GM23338 (cell line): ENCODE measurements around the gene SCN7A. TPM values are rescaled to one million over a fixed set of nuclear protein-coding genes. Genes with fewer than 3 reads are reported as not detected.

Experiments
- ATAC-seq: fragments of 200-7000 bp; cut with Tn5 transposase; 3 replicates; pipeline ENCODE4 v1.9.1; 2020
- DNase-seq: peaks from one replicate; pipeline ENCODE4 v3.0.0-alpha.2; 2015; ENCODE audit warnings: low spot score
- H2AFZ ChIP-seq: fragments of 200-600 bp; sonication (generic); 2 replicates; pipeline ENCODE4 v1.8.0; 2016; ENCODE audit warnings: antibody characterized with exemption, mild to moderate bottlenecking, moderate library complexity
- H3F3A ChIP-seq: fragments of 200-600 bp; sonication (generic); replicated peaks from 2 replicates; pipeline ENCODE4 v1.8.0; 2017; ENCODE audit warnings: antibody characterized with exemption, mixed run types, low read depth
- H3K27ac ChIP-seq: fragments of 200-600 bp; sonication (generic); 2 replicates; pipeline ENCODE4 v1.6.1; 2016; ENCODE audit warnings: low read depth
- H3K27me3 ChIP-seq: fragments of 200-600 bp; sonication (generic); 2 replicates; pipeline ENCODE4 v1.8.0; 2016; ENCODE audit warnings: mild to moderate bottlenecking, mixed run types, moderate library complexity; ENCODE audit not compliant: insufficient read depth
- H3K36me3 ChIP-seq: fragments of 200-600 bp; sonication (generic); 2 replicates; pipeline ENCODE4 v1.8.0; 2016; ENCODE audit warnings: mild to moderate bottlenecking; ENCODE audit not compliant: insufficient read depth
- H3K4me1 ChIP-seq: fragments of 200-600 bp; sonication (generic); 2 replicates; pipeline ENCODE4 v1.8.0; 2016; ENCODE audit warnings: mild to moderate bottlenecking, moderate library complexity; ENCODE audit not compliant: insufficient read depth
- H3K4me2 ChIP-seq: fragments of 200-600 bp; sonication (generic); 2 replicates; pipeline ENCODE4 v1.7.1; 2017; ENCODE audit warnings: mixed run types
- H3K4me3 ChIP-seq: fragments of 200-600 bp; sonication (generic); 2 replicates; pipeline ENCODE4 v1.6.1; 2016; ENCODE audit warnings: mixed run types
- H3K79me2 ChIP-seq: fragments of 200-600 bp; sonication (generic); replicated peaks from 2 replicates; pipeline ENCODE4 v1.8.0; 2017; ENCODE audit warnings: mild to moderate bottlenecking; ENCODE audit not compliant: insufficient read depth
- H3K9me2 ChIP-seq: fragments of 200-600 bp; sonication (generic); 2 replicates; pipeline ENCODE4 v1.8.0; 2017; ENCODE audit not compliant: insufficient read depth
- H4K20me1 ChIP-seq: fragments of 200-600 bp; sonication (generic); replicated peaks from 2 replicates; pipeline ENCODE4 v1.8.0; 2017; ENCODE audit warnings: mild to moderate bottlenecking; ENCODE audit not compliant: insufficient read depth
- H3K27ac Mint-ChIP-seq: 2 replicates; pipeline ENCODE4 v1.8.0; 2020; ENCODE audit warnings: inconsistent platforms, mild to moderate bottlenecking, moderate library complexity, mixed read lengths
- H3K27me3 Mint-ChIP-seq: 3 replicates; pipeline ENCODE4 v1.8.0; 2022; ENCODE audit warnings: low read depth, mild to moderate bottlenecking, moderate library complexity, mixed read lengths, inconsistent platforms; ENCODE audit not compliant: insufficient read depth, poor library complexity
- H3K36me3 Mint-ChIP-seq: 3 replicates; pipeline ENCODE4 v1.8.0; 2021; ENCODE audit warnings: low read depth, mild to moderate bottlenecking, inconsistent platforms, moderate library complexity, mixed read lengths
- H3K4me1 Mint-ChIP-seq: 3 replicates; pipeline ENCODE4 v1.8.0; 2020; ENCODE audit warnings: mild to moderate bottlenecking, inconsistent platforms, mixed read lengths
- H3K4me3 Mint-ChIP-seq: 3 replicates; pipeline ENCODE4 v1.8.0; 2021; ENCODE audit warnings: moderate library complexity, mild to moderate bottlenecking, inconsistent platforms, mixed read lengths
- H3K9me3 Mint-ChIP-seq: 3 replicates; pipeline ENCODE4 v1.8.0; 2020; ENCODE audit warnings: moderate library complexity, mild to moderate bottlenecking, inconsistent platforms, mixed read lengths
- CREB1 ChIP-seq: fragments of 250-450 bp; sonication (Bioruptor Pico); IDR thresholded peaks from 2 replicates; pipeline ENCODE4 v1.5.0; 2020; ENCODE audit warnings: low read depth, mild to moderate bottlenecking, moderate library complexity
- ETS1 ChIP-seq: IDR thresholded peaks from 2 replicates; pipeline ENCODE4 v1.6.1; 2016; ENCODE audit warnings: antibody characterized with exemption
- EZH2 ChIP-seq: fragments of 200-600 bp; sonication (generic); IDR thresholded peaks from one replicate; pipeline ENCODE4 v1.8.0; 2017; ENCODE audit warnings: antibody characterized with exemption, mild to moderate bottlenecking, low read depth; ENCODE audit not compliant: unreplicated experiment
- EZH2phosphoT487 ChIP-seq: fragments of 200-600 bp; sonication (generic); IDR thresholded peaks from one replicate; pipeline ENCODE4 v1.8.1; 2018; ENCODE audit warnings: antibody characterized with exemption; ENCODE audit not compliant: unreplicated experiment
- JUNB ChIP-seq: IDR thresholded peaks from one replicate; pipeline ENCODE4 v1.6.1; 2016; ENCODE audit warnings: antibody characterized with exemption; ENCODE audit not compliant: unreplicated experiment
- NANOG ChIP-seq: IDR thresholded peaks from 2 replicates; pipeline ENCODE4 v1.6.1; 2016; ENCODE audit warnings: antibody characterized with exemption, borderline replicate concordance
- POLR2AphosphoS5 ChIP-seq: IDR thresholded peaks from 2 replicates; pipeline ENCODE4 v1.6.1; 2016; ENCODE audit warnings: antibody characterized with exemption, low read depth
- STAT1 ChIP-seq: IDR thresholded peaks from one replicate; pipeline ENCODE4 v1.6.1; 2016; ENCODE audit warnings: antibody characterized with exemption; ENCODE audit not compliant: unreplicated experiment
- ZNF114 ChIP-seq: fragments of 250-450 bp; sonication (Bioruptor Pico); IDR thresholded peaks from 2 replicates; pipeline ENCODE4 v1.5.0; 2020; ENCODE audit warnings: mild to moderate bottlenecking, moderate library complexity
- ZNF331 ChIP-seq: fragments of 250-450 bp; sonication (Bioruptor Pico); IDR thresholded peaks from 2 replicates; pipeline ENCODE4 v1.5.0; 2020; ENCODE audit warnings: low read depth, mild to moderate bottlenecking, moderate library complexity
- polyA plus RNA-seq: library from polyadenylated mRNA; unstranded; fragments of >200 nt; fragmentation: Nextera tagmentation; extraction: Ambion mirVana; gene quantifications from 2 replicates; pipeline ENCODE4 v1.2.1, GENCODE V29; 2016
- total RNA-seq: library from RNA; depleted of rRNA; stranded (reverse); fragments of >200 nt; shearing (Covaris generic); gene quantifications from 2 replicates; pipeline ENCODE4 v1.2.3, GENCODE V29; 2014
- TF ChIP-seq, protein P1 (sequence below): IDR thresholded peaks from one replicate; pipeline ENCODE4 v1.6.1; 2018; ENCODE audit warnings: antibody characterized with exemption; ENCODE audit not compliant: unreplicated experiment

The SCN7A gene
- total and polyA plus RNA-seq, 2 experiments from 2014 or later, result 0.10 to 0.42 TPM

DNA sequence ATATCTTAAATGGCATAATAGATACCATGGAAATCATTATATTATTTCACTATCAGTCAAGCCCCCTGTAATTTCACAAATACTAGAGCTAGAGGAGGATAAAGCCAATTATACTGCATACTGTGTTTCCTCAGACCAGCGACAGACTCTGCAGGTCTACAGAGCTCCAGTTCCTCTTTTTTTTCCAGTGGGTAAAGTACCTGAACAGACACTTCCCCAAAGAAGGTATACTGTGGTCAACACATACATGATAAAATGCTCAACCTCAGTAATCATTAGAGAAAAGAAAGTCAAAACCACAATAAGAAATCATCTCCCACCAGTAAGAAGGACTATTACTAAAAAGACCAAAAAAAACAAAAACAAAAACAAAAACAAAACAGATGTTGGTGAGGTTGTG is 44.6 kb downstream of the SCN7A start (continued):
- TF ChIP-seq, protein P1, sequence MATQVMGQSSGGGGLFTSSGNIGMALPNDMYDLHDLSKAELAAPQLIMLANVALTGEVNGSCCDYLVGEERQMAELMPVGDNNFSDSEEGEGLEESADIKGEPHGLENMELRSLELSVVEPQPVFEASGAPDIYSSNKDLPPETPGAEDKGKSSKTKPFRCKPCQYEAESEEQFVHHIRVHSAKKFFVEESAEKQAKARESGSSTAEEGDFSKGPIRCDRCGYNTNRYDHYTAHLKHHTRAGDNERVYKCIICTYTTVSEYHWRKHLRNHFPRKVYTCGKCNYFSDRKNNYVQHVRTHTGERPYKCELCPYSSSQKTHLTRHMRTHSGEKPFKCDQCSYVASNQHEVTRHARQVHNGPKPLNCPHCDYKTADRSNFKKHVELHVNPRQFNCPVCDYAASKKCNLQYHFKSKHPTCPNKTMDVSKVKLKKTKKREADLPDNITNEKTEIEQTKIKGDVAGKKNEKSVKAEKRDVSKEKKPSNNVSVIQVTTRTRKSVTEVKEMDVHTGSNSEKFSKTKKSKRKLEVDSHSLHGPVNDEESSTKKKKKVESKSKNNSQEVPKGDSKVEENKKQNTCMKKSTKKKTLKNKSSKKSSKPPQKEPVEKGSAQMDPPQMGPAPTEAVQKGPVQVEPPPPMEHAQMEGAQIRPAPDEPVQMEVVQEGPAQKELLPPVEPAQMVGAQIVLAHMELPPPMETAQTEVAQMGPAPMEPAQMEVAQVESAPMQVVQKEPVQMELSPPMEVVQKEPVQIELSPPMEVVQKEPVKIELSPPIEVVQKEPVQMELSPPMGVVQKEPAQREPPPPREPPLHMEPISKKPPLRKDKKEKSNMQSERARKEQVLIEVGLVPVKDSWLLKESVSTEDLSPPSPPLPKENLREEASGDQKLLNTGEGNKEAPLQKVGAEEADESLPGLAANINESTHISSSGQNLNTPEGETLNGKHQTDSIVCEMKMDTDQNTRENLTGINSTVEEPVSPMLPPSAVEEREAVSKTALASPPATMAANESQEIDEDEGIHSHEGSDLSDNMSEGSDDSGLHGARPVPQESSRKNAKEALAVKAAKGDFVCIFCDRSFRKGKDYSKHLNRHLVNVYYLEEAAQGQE, result no peak
- TF ChIP-seq POLR2AphosphoS5, result no peak
- TF ChIP-seq ETS1, result no peak
- no peak for TF ChIP-seq NANOG
- TF ChIP-seq EZH2phosphoT487, result no peak
- no peak for TF ChIP-seq CREB1 (CRISPR knock-in tag)

DNA sequence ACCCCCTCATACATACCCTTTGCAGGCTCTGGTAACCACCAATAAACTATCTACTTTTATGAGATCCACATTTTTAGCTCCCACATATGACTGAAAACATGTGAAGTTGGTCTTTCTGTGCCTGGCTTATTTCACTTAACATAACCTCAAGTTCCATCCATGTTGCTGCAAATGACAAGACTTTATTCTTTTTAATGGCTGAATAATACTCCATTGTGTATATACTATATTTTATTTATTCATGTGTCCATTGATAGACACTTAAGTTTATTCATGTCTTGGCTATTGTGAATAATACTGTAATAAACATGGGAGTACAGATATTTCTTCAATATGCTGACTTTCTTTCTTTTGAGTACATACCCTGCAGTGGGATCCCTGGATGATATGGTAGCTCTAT is 45.9 kb downstream of the SCN7A start:
- ATAC-seq (no peak), DNase-seq (no peak)
- Mint-ChIP-seq H3K9me3 (no peaks in the 10 kb centered on the region; the same call in 2 of the 3 replicates), H3K36me3 (no peaks in the 10 kb centered on the region), H3K27me3 (peaks cover 3% of the 10 kb centered on the region), H3K27ac (no peak overlapping the region), H3K4me3 (no peak overlapping the region), H3K4me1 (no peaks in the 10 kb centered on the region)
- Histone ChIP-seq H4K20me1 (no peaks in the 10 kb centered on the region), H3K79me2 (no peaks in the 10 kb centered on the region), H3K4me3 (no peak overlapping the region), H3K27ac (no peak overlapping the region), H3F3A (no peaks in the 10 kb centered on the region), H3K4me1 (no peaks in the 10 kb centered on the region), H3K27me3 (no peaks in the 10 kb centered on the region), H3K36me3 (no peaks in the 10 kb centered on the region), H2AFZ (no peak overlapping the region), H3K4me2 (no peak overlapping the region), H3K9me2 (no peaks in the 10 kb centered on the region)
- TF ChIP-seq ETS1 (no peak), ZNF331 (CRISPR knock-in tag) (no peak)

GRCh38 chr2:166444306-166444705 is 49.7 kb downstream of the SCN7A start:
- DNase-seq (no peak), ATAC-seq (no peak)
- Histone ChIP-seq H3K4me1 (no peaks in the 10 kb centered on the region), H3K4me3 (no peak overlapping the region), H3K36me3 (no peaks in the 10 kb centered on the region), H3K27ac (no peak overlapping the region), H4K20me1 (no peaks in the 10 kb centered on the region), H3F3A (no peaks in the 10 kb centered on the region), H3K4me2 (no peak overlapping the region), H2AFZ (no peak overlapping the region), H3K27me3 (no peaks in the 10 kb centered on the region), H3K9me2 (no peaks in the 10 kb centered on the region), H3K79me2 (no peaks in the 10 kb centered on the region)
- Mint-ChIP-seq H3K4me1 (no peaks in the 10 kb centered on the region), H3K36me3 (no peaks in the 10 kb centered on the region), H3K27me3 (no peaks in the 10 kb centered on the region), H3K27ac (no peak overlapping the region), H3K4me3 (no peak overlapping the region), H3K9me3 (no peaks in the 10 kb centered on the region; the same call in 2 of the 3 replicates)
- TF ChIP-seq JUNB, result no peak
- TF ChIP-seq ZNF114 (CRISPR knock-in tag), result no peak
- no peak for TF ChIP-seq POLR2AphosphoS5
- TF ChIP-seq, protein P1, result no peak
- no peak for TF ChIP-seq ETS1
- TF ChIP-seq EZH2phosphoT487, result no peak
- no peak for TF ChIP-seq EZH2
- no peak for TF ChIP-seq STAT1
